ENCODE results near the gene MRPL4. TPM values are rescaled to one million over a fixed set of nuclear protein-coding genes. Genes with fewer than 3 reads are reported as not detected.

MRPL4 gene
- total RNA-seq, 1 experiment from 2014 or later: 146 TPM

GRCh38 chr19:10290357-10290875 lies 38.4 kb downstream of the MRPL4 start (continued):
- TF ChIP-seq CTCF (IDR thresholded peaks at IDR 0.05 in 2 of 3, conservative IDR thresholded peaks at IDR 0.05 in 1 of 3; ENCODE audit: borderline replicate concordance in 1 of 3, insufficient read depth in 1 of 3, low read depth in 2 of 3, low read length in 2 of 3) (no peak), ZBTB33 (IDR thresholded peaks at IDR 0.05; ENCODE audit: extremely low read depth, insufficient replicate concordance, low read length) (no peak), CBX3 (IDR thresholded peaks at IDR 0.05; ENCODE audit: low read depth) (no peak), ZFX (IDR thresholded peaks at IDR 0.05) (no peak), FOSL1 (IDR thresholded peaks at IDR 0.05; ENCODE audit: low read depth) (no peak)

- H3K79me2 ChIP-seq (ENCODE audit: insufficient read depth, low read length): peaks cover 16% of the 10 kb centered on the region; the same call in 1 of the 2 replicates
- ATAC-seq (peak; percentile 41), DNase-seq (ENCODE audit: low read depth, low spot score) (peak; percentile 50)
- no peaks in the 10 kb centered on the region for H3K9me2 ChIP-seq (ENCODE audit: insufficient read depth)
- H4K20me1 ChIP-seq (ENCODE audit: insufficient read depth): no peaks in the 10 kb centered on the region
- H3K27me3 ChIP-seq (ENCODE audit: insufficient read depth, low read length): no peaks in the 10 kb centered on the region
- H3K36me3 ChIP-seq (ENCODE audit: control insufficient read depth in 1 of 2, insufficient read depth in 2 of 2, low read length in 2 of 2): peaks cover 2 to 23% of the 10 kb centered on the region in 2 experiments; a peak in 2 of 4 replicates
- no peaks in the 10 kb centered on the region for H3K9me3 ChIP-seq (ENCODE audit: control insufficient read depth in 1 of 2, insufficient read depth in 1 of 2, low read depth in 1 of 2, low read length in 2 of 2)
- ChIA-PET POLR2A (interaction anchor here (0.6 to 2.6 kb wide), 3 partner anchors 43 to 44 kb away, joined by 3 to 26 read pairs (median 4); partner anchors contain the start of gene RAVER1), RAD21 (ENCODE audit: low non-redundant PET in 1 of 2, low total read pairs in 2 of 2, uncharacterized antibody in 2 of 2, unreplicated experiment in 2 of 2) (no interaction called here), CTCF (interaction anchor here (0.6 to 2.7 kb wide), 5 partner anchors 34 to 127 kb away, joined by 3 to 22 read pairs (median 3); no protein-coding TSS in a partner anchor)
- H3K9ac ChIP-seq (ENCODE audit: low read length): peak overlapping the region; percentile 94
- H3K4me2 ChIP-seq (ENCODE audit: low read length): peak overlapping the region; percentile 100
- BruUV-seq (replicated peaks): no TSS peak
- H2AFZ ChIP-seq (ENCODE audit: low read depth, low read length, poor library complexity, severe bottlenecking): no peak overlapping the region
- peak overlapping the region; percentile 77 to 91 for H3K4me3 ChIP-seq (replicated peaks in 1 of 2; ENCODE audit: low read depth in 1 of 2, low read length in 2 of 2)
- peaks cover 13 to 55% of the 10 kb centered on the region in 2 experiments for H3K4me1 ChIP-seq (ENCODE audit: control insufficient read depth in 1 of 2, insufficient read depth in 2 of 2, low read length in 2 of 2)
- intact Hi-C loops (cut with micrococcal nuclease): no loop called here
- H3K27ac ChIP-seq (ENCODE audit: low read depth, low read length): peak overlapping the region; percentile 76
- TF ChIP-seq POLR2A (IDR thresholded peaks at IDR 0.05; ENCODE audit: borderline replicate concordance, extremely low read depth, insufficient read depth, insufficient read length): no peak
- TF ChIP-seq EZH2 (IDR thresholded peaks at IDR 0.05): no peak
- peak; percentile 73 for TF ChIP-seq MAX (IDR thresholded peaks at IDR 0.05)
- TF ChIP-seq POLR2AphosphoS5 (IDR thresholded peaks at IDR 0.05; ENCODE audit: low read depth, low read length): peak; percentile 58
- peak; percentile 71; the same call in 1 of the 2 replicates for TF ChIP-seq SIN3A (IDR thresholded peaks at IDR 0.05; ENCODE audit: low read depth)
- no peak for TF ChIP-seq ZNF274 (IDR thresholded peaks at IDR 0.05; ENCODE audit: low read depth, low read length)
These were observed 39.0 kb downstream of the MRPL4 start for GRCh38 chr19:10290876-10291553.
